ELR (cell line): ENCODE measurements around the gene DGKI.

Source experiments
- DNase-seq: peaks from one replicate; pipeline ENCODE4 v3.0.0-alpha.2; 2015; ENCODE audit warnings: low read depth

The DGKI gene

GRCh38 chr7:137591421-137591837 lies 255.3 kb downstream of the DGKI start:
- DNase-seq, result peak; percentile 70

- no peak for DNase-seq
Observed at GRCh38 chr7:137590756-137591305, 255.9 kb downstream of the DGKI start.

- no peak for DNase-seq
Observed at GRCh38 chr7:137590071-137590755, 256.6 kb downstream of the DGKI start.

- DNase-seq, result no peak
Observed at GRCh38 chr7:137587326-137587725, 259.4 kb downstream of the DGKI start.

- no peak for DNase-seq
Observed at GRCh38 chr7:137585591-137585990, 261.2 kb downstream of the DGKI start.

GRCh38 chr7:137583172-137583571 lies 263.6 kb downstream of the DGKI start:
- DNase-seq, result no peak

GRCh38 chr7:137579913-137580640 lies 266.7 kb downstream of the DGKI start:
- peak; percentile 89 for DNase-seq

GRCh38 chr7:137578541-137578940 lies 268.2 kb downstream of the DGKI start:
- no peak for DNase-seq

GRCh38 chr7:137577184-137577583 lies 269.6 kb downstream of the DGKI start:
- DNase-seq, result no peak

GRCh38 chr7:137576481-137576880 lies 270.3 kb downstream of the DGKI start:
- DNase-seq, result no peak

- no peak for DNase-seq
Observed at GRCh38 chr7:137574812-137575211, 272.0 kb downstream of the DGKI start.

- DNase-seq, result no peak
Observed at GRCh38 chr7:137572056-137572784, 274.6 kb downstream of the DGKI start.

- no peak for DNase-seq
Observed at GRCh38 chr7:137564677-137565076, 282.1 kb downstream of the DGKI start.

GRCh38 chr7:137563981-137564380 lies 282.8 kb downstream of the DGKI start:
- peak; percentile 10 for DNase-seq

GRCh38 chr7:137547485-137547884 lies 299.3 kb downstream of the DGKI start:
- DNase-seq, result no peak

GRCh38 chr7:137546671-137547070 lies 300.1 kb downstream of the DGKI start:
- DNase-seq, result no peak

GRCh38 chr7:137546009-137546408 lies 300.8 kb downstream of the DGKI start:
- no peak for DNase-seq

GRCh38 chr7:137545059-137545716 lies 301.6 kb downstream of the DGKI start:
- no peak for DNase-seq

GRCh38 chr7:137544453-137545058 lies 302.2 kb downstream of the DGKI start:
- DNase-seq, result no peak

GRCh38 chr7:137539111-137539715 lies 307.6 kb downstream of the DGKI start:
- peak; percentile 88 for DNase-seq

- DNase-seq, result peak; percentile 85
Observed at GRCh38 chr7:137538361-137538762, 308.4 kb downstream of the DGKI start.
